T-helper 1 cell treated with Interleukin-12 subunit alpha and Interleukin-12 subunit beta and Interleukin-4 antibody, amounts not matched to agents 30 μg/mL and 1 μg/mL, for 36 hours (primary cell): ENCODE data around the gene SLC25A13.

ENCODE experiments used
- H3K27ac Mint-ChIP-seq: one replicate; pipeline ENCODE4 v1.8.0; 2021; ENCODE audit warnings: mild to moderate bottlenecking, mixed read lengths
- H3K27me3 Mint-ChIP-seq: one replicate; pipeline ENCODE4 v1.8.0; 2021; ENCODE audit warnings: low read depth, mixed read lengths
- H3K36me3 Mint-ChIP-seq: one replicate; pipeline ENCODE4 v1.8.0; 2021; ENCODE audit warnings: low read depth, mixed read lengths
- H3K4me1 Mint-ChIP-seq: one replicate; pipeline ENCODE4 v1.8.0; 2021; ENCODE audit warnings: low read depth, mixed read lengths
- H3K4me3 Mint-ChIP-seq: one replicate; pipeline ENCODE4 v1.8.0; 2021; ENCODE audit warnings: mild to moderate bottlenecking, moderate library complexity, mixed read lengths
- H3K9me3 Mint-ChIP-seq: one replicate; pipeline ENCODE4 v1.8.0; 2021; ENCODE audit warnings: mixed read lengths

Gene SLC25A13

GRCh38 chr7:96089511-96089910, 232.4 kb downstream of the SLC25A13 start:
- H3K4me3 Mint-ChIP-seq, result no peak overlapping the region
- no peaks in the 10 kb centered on the region for H3K4me1 Mint-ChIP-seq
- no peak overlapping the region for H3K27ac Mint-ChIP-seq
- no peaks in the 10 kb centered on the region for H3K9me3 Mint-ChIP-seq
- no peaks in the 10 kb centered on the region for H3K36me3 Mint-ChIP-seq
- peaks cover 32% of the 10 kb centered on the region for H3K27me3 Mint-ChIP-seq

DNA sequence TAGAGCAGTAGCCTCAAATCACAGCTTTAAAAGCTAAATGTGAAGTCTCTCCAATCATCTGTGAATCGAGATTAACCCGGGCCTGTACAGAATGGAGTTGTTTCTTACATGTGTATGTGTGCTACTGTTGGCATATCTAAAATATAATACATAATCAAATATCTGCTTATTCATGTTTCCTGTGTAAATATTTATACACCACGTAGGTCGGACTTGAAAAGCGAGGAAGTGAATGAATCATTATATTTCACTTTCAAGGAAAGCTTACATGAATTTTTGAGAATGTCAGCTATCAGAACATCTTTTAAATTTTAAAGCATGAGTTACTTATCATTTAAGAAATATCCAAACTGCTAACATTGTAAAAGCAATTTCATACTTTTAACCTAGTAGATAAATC, 233.3 kb downstream of the SLC25A13 start:
- peaks cover 27% of the 10 kb centered on the region for H3K27me3 Mint-ChIP-seq
- H3K4me3 Mint-ChIP-seq, result no peak overlapping the region
- H3K9me3 Mint-ChIP-seq, result no peaks in the 10 kb centered on the region
- no peaks in the 10 kb centered on the region for H3K36me3 Mint-ChIP-seq
- H3K4me1 Mint-ChIP-seq, result no peaks in the 10 kb centered on the region
- no peak overlapping the region for H3K27ac Mint-ChIP-seq

GRCh38 chr7:96085953-96086352, 235.9 kb downstream of the SLC25A13 start:
- no peaks in the 10 kb centered on the region for H3K36me3 Mint-ChIP-seq
- H3K4me3 Mint-ChIP-seq, result no peak overlapping the region
- H3K9me3 Mint-ChIP-seq, result no peaks in the 10 kb centered on the region
- no peaks in the 10 kb centered on the region for H3K4me1 Mint-ChIP-seq
- H3K27me3 Mint-ChIP-seq, result peaks cover 16% of the 10 kb centered on the region
- no peak overlapping the region for H3K27ac Mint-ChIP-seq

DNA sequence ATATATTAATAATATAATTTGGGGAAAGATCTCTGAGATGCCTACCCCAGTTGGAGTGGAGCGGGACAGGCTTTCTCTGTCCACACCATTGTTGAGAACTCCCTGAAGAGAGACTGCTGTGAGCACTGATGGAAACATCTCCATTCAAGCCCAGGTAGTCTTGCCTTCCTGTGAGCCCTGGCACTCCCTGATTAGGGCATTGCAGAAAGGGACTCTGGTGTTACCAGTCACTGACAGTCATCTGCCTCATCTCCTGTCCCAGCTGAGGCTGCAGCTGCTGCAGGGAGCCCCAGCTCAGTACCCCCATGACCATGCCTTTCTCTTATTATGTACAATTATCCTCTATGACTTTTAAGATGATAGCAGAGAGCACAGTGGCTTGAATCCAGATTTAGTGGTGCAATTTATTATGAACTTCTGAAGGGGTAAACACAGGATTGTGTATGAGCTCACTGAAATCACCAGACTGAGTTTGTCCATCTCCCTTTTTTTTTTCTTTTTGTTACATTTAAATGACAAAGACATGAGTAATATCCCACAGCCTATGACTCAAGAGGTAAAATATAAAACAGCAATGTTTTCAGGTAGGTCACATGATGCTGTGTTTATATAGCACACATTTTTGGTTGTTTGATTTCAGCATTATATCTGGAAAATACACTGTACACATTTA, 236.9 kb downstream of the SLC25A13 start:
- Mint-ChIP-seq H3K27ac (no peak overlapping the region), H3K36me3 (no peaks in the 10 kb centered on the region), H3K27me3 (peaks cover 14% of the 10 kb centered on the region), H3K4me3 (no peak overlapping the region), H3K9me3 (no peaks in the 10 kb centered on the region), H3K4me1 (no peaks in the 10 kb centered on the region)

DNA sequence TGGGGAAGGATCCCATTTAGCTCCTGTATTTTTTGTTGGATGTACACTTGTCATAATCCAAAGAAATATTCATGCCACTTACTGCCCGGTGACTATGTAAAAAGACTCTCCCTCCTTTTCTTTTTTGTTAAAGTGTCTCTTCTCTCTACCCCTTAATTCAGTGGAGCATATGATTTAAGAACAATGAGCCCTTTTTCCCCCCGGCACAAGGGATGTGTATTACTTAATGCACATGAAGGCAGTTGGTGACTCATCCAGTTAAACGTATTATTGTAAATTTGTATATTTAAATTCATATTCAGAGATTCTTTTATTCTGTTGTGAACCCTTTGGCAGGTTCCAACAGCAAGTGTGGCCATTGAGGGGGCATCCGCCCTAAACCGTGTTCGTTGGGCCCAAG, 241.9 kb downstream of the SLC25A13 start:
- no peak overlapping the region for H3K4me3 Mint-ChIP-seq
- no peaks in the 10 kb centered on the region for H3K9me3 Mint-ChIP-seq
- H3K27me3 Mint-ChIP-seq, result peaks cover 47% of the 10 kb centered on the region
- no peak overlapping the region for H3K27ac Mint-ChIP-seq
- H3K36me3 Mint-ChIP-seq, result no peaks in the 10 kb centered on the region
- H3K4me1 Mint-ChIP-seq, result peaks cover 3% of the 10 kb centered on the region

- Mint-ChIP-seq H3K9me3 (no peaks in the 10 kb centered on the region), H3K27ac (no peak overlapping the region), H3K27me3 (peaks cover 60% of the 10 kb centered on the region), H3K36me3 (no peaks in the 10 kb centered on the region), H3K4me1 (peaks cover 3% of the 10 kb centered on the region), H3K4me3 (peak overlapping the region; percentile 77)
These were observed 245.6 kb downstream of the SLC25A13 start for GRCh38 chr7:96076350-96076707.

DNA sequence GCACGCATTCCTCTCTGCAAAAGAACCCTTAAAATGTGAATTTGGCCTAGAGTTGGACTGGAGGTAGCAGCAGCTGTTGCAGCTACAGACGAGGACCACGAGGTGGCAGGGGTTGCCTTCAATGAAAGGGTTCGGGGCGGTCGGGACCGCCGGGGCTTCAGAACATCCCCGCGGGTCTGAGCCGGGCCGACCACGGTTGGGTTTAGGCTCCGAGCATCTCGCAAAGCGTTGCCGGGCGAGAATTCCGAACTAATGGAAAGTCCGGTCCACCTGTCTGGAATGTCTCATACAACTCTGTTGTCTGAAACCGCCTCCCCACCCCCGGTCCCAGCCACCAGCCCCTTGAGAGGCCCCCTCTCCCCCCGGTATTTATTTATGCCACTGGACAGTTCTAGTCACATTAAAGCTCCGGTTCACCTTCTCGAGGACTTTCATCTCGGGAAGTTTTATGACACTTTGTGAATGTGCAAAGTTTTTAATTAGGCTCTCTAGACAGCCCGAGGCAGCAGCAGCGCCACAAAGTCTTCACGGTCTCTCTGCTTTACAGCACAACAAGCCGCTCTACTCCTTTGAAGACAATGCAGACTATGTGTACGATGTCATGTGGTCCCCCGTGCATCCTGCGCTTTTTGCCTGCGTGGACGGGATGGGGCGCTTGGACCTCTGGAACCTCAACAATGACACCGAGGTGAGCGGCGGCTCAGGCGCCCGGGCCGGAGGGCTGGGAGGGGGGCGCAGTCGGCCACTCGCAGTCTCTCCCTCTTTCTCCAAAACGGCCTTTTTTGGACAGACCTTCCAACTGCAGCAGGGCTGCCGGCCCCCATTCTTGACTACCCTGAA, 246.2 kb downstream of the SLC25A13 start:
- no peak overlapping the region for H3K27ac Mint-ChIP-seq
- peak overlapping the region; percentile 77 for H3K4me3 Mint-ChIP-seq
- no peaks in the 10 kb centered on the region for H3K36me3 Mint-ChIP-seq
- H3K9me3 Mint-ChIP-seq, result no peaks in the 10 kb centered on the region
- peaks cover 61% of the 10 kb centered on the region for H3K27me3 Mint-ChIP-seq
- peaks cover 3% of the 10 kb centered on the region for H3K4me1 Mint-ChIP-seq

DNA sequence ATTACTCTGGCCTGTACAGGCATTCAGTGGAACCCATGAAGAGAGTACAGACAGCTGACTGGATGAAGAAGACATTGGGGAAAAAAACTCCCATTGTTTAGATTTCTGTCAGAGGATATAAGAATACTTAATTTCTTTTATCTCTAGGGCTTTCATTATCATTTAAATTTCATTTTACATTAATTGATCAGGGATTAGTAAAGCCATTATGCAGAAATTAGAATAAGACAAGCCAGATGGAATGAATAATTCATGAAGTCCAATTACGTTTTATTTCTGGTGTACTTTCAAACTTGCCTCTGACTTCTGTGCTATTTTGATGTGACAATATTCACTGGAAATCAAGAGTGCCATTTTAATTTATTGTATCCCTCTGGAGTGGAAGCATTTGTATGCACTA, 247.0 kb downstream of the SLC25A13 start:
- H3K27ac Mint-ChIP-seq, result no peak overlapping the region
- H3K36me3 Mint-ChIP-seq, result no peaks in the 10 kb centered on the region
- no peaks in the 10 kb centered on the region for H3K9me3 Mint-ChIP-seq
- H3K4me1 Mint-ChIP-seq, result peaks cover 3% of the 10 kb centered on the region
- peaks cover 59% of the 10 kb centered on the region for H3K27me3 Mint-ChIP-seq
- no peak overlapping the region for H3K4me3 Mint-ChIP-seq
